HEK293 (cell line): ENCODE measurements around the gene STX5.
A peak's percentile ranks its signal among the peaks of the same experiment; 100 is the strongest.

Source experiments
- EGR2 ChIP-seq: fragments of 450-650 bp; formaldehyde crosslinking; IDR thresholded peaks from 2 replicates; pipeline ENCODE4 v1.5.1; 2016; ENCODE audit warnings: low read depth, missing biosample characterization, missing genetic modification characterization
- REST ChIP-seq: fragments of 450-650 bp; formaldehyde crosslinking; IDR thresholded peaks from 2 replicates; pipeline ENCODE4 v1.5.1; 2016; ENCODE audit warnings: missing biosample characterization, missing genetic modification characterization
- SP7 ChIP-seq: fragments of 450-650 bp; formaldehyde crosslinking; IDR thresholded peaks from 2 replicates; pipeline ENCODE4 v1.5.1; 2016; ENCODE audit warnings: missing biosample characterization, missing genetic modification characterization
- ZBTB10 ChIP-seq: fragments of 450-650 bp; formaldehyde crosslinking; IDR thresholded peaks from 2 replicates; pipeline ENCODE4 v1.5.1; 2016; ENCODE audit warnings: missing biosample characterization, missing genetic modification characterization
- ZEB2 ChIP-seq: fragments of 450-650 bp; formaldehyde crosslinking; IDR thresholded peaks from 2 replicates; pipeline ENCODE4 v1.5.1; 2016; ENCODE audit warnings: missing biosample characterization, missing genetic modification characterization
- ZNF148 ChIP-seq: fragments of 450-650 bp; formaldehyde crosslinking; IDR thresholded peaks from 2 replicates; pipeline ENCODE4 v1.5.0; 2017; ENCODE audit warnings: missing biosample characterization, missing genetic modification characterization, borderline replicate concordance
- ZNF2 ChIP-seq: fragments of 450-650 bp; formaldehyde crosslinking; IDR thresholded peaks from 2 replicates; pipeline ENCODE4 v1.5.1; 2016; ENCODE audit warnings: missing biosample characterization, missing genetic modification characterization
- ZNF211 ChIP-seq: fragments of 450-650 bp; formaldehyde crosslinking; IDR thresholded peaks from 2 replicates; pipeline ENCODE4 v1.5.1; 2016; ENCODE audit warnings: low read depth, missing biosample characterization, missing genetic modification characterization
- ZNF324 ChIP-seq: fragments of 450-650 bp; formaldehyde crosslinking; IDR thresholded peaks from 2 replicates; pipeline ENCODE4 v1.5.1; 2016; ENCODE audit warnings: missing biosample characterization, missing genetic modification characterization
- ZNF341 ChIP-seq: fragments of 450-650 bp; formaldehyde crosslinking; IDR thresholded peaks from 2 replicates; pipeline ENCODE4; 2016; ENCODE audit warnings: low read depth, missing biosample characterization, missing genetic modification characterization
- ZNF501 ChIP-seq: fragments of 450-650 bp; formaldehyde crosslinking; IDR thresholded peaks from 2 replicates; pipeline ENCODE4 v1.5.1; 2016; ENCODE audit warnings: missing biosample characterization, missing genetic modification characterization
- ZNF561 ChIP-seq: fragments of 450-650 bp; IDR thresholded peaks from 2 replicates; pipeline ENCODE4 v1.5.1; 2018; ENCODE audit warnings: missing biosample characterization, missing genetic modification characterization, borderline replicate concordance
- ZNF580 ChIP-seq: fragments of 450-650 bp; formaldehyde crosslinking; IDR thresholded peaks from 2 replicates; pipeline ENCODE4 v1.5.1; 2016; ENCODE audit warnings: missing biosample characterization, missing genetic modification characterization
- ZNF639 ChIP-seq: fragments of 450-650 bp; formaldehyde crosslinking; IDR thresholded peaks from 2 replicates; pipeline ENCODE4 v1.5.1; 2016; ENCODE audit warnings: missing biosample characterization, missing genetic modification characterization
- TF ChIP-seq, protein P1 (sequence below): fragments of 450-650 bp; IDR thresholded peaks from 2 replicates; pipeline ENCODE4 v1.5.1; 2018; ENCODE audit warnings: missing biosample characterization, missing genetic modification characterization
- TF ChIP-seq, protein P2 (sequence below): fragments of 450-650 bp; formaldehyde crosslinking; IDR thresholded peaks from 2 replicates; pipeline ENCODE4 v1.5.1; 2016; ENCODE audit warnings: missing biosample characterization, missing genetic modification characterization
- TF ChIP-seq, protein P3 (sequence below): fragments of 450-650 bp; formaldehyde crosslinking; IDR thresholded peaks from 2 replicates; pipeline ENCODE4 v1.5.1; 2017; ENCODE audit warnings: missing biosample characterization, missing genetic modification characterization
- TF ChIP-seq, protein P4 (sequence below): fragments of 450-650 bp; formaldehyde crosslinking; IDR thresholded peaks from 2 replicates; pipeline ENCODE4 v1.5.1; 2016; ENCODE audit warnings: missing biosample characterization, missing genetic modification characterization

Gene STX5

GRCh38 chr11:62771144-62772021 is 60.5 kb downstream of the STX5 start, which contains the start of gene TAF6L (continued):
- peak; percentile 70 for TF ChIP-seq ZNF580 (tag by site-specific recombination)
- TF ChIP-seq, protein P1, sequence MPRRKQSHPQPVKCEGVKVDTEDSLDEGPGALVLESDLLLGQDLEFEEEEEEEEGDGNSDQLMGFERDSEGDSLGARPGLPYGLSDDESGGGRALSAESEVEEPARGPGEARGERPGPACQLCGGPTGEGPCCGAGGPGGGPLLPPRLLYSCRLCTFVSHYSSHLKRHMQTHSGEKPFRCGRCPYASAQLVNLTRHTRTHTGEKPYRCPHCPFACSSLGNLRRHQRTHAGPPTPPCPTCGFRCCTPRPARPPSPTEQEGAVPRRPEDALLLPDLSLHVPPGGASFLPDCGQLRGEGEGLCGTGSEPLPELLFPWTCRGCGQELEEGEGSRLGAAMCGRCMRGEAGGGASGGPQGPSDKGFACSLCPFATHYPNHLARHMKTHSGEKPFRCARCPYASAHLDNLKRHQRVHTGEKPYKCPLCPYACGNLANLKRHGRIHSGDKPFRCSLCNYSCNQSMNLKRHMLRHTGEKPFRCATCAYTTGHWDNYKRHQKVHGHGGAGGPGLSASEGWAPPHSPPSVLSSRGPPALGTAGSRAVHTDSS (tag by site-specific recombination), result peak; percentile 38; the same call in 1 of the 2 replicates
- peak; percentile 88 for TF ChIP-seq EGR2 (tag by site-specific recombination)
- peak; percentile 70; the same call in 1 of the 2 replicates for TF ChIP-seq SP7
- TF ChIP-seq ZNF341 (tag by site-specific recombination), result peak; percentile 51; the same call in 1 of the 2 replicates
- TF ChIP-seq ZNF324 (tag by site-specific recombination), result peak; percentile 53; the same call in 1 of the 2 replicates
- no peak for TF ChIP-seq ZNF211
- TF ChIP-seq ZNF639 (tag by site-specific recombination), result no peak
- TF ChIP-seq ZEB2, result peak; percentile 70; the same call in 1 of the 2 replicates
- TF ChIP-seq ZNF501 (tag by site-specific recombination), result peak; percentile 41; the same call in 1 of the 2 replicates
- TF ChIP-seq, protein P2, sequence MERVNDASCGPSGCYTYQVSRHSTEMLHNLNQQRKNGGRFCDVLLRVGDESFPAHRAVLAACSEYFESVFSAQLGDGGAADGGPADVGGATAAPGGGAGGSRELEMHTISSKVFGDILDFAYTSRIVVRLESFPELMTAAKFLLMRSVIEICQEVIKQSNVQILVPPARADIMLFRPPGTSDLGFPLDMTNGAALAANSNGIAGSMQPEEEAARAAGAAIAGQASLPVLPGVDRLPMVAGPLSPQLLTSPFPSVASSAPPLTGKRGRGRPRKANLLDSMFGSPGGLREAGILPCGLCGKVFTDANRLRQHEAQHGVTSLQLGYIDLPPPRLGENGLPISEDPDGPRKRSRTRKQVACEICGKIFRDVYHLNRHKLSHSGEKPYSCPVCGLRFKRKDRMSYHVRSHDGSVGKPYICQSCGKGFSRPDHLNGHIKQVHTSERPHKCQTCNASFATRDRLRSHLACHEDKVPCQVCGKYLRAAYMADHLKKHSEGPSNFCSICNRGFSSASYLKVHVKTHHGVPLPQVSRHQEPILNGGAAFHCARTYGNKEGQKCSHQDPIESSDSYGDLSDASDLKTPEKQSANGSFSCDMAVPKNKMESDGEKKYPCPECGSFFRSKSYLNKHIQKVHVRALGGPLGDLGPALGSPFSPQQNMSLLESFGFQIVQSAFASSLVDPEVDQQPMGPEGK, result peak; percentile 99
- TF ChIP-seq ZNF561 (tag by site-specific recombination), result no peak
- TF ChIP-seq, protein P3, sequence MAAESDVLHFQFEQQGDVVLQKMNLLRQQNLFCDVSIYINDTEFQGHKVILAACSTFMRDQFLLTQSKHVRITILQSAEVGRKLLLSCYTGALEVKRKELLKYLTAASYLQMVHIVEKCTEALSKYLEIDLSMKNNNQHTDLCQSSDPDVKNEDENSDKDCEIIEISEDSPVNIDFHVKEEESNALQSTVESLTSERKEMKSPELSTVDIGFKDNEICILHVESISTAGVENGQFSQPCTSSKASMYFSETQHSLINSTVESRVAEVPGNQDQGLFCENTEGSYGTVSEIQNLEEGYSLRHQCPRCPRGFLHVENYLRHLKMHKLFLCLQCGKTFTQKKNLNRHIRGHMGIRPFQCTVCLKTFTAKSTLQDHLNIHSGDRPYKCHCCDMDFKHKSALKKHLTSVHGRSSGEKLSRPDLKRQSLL (tag by site-specific recombination), result no peak
- peak; percentile 94 for TF ChIP-seq ZBTB10
- peak; percentile 41; the same call in 1 of the 2 replicates for TF ChIP-seq ZNF2
- TF ChIP-seq, protein P4, sequence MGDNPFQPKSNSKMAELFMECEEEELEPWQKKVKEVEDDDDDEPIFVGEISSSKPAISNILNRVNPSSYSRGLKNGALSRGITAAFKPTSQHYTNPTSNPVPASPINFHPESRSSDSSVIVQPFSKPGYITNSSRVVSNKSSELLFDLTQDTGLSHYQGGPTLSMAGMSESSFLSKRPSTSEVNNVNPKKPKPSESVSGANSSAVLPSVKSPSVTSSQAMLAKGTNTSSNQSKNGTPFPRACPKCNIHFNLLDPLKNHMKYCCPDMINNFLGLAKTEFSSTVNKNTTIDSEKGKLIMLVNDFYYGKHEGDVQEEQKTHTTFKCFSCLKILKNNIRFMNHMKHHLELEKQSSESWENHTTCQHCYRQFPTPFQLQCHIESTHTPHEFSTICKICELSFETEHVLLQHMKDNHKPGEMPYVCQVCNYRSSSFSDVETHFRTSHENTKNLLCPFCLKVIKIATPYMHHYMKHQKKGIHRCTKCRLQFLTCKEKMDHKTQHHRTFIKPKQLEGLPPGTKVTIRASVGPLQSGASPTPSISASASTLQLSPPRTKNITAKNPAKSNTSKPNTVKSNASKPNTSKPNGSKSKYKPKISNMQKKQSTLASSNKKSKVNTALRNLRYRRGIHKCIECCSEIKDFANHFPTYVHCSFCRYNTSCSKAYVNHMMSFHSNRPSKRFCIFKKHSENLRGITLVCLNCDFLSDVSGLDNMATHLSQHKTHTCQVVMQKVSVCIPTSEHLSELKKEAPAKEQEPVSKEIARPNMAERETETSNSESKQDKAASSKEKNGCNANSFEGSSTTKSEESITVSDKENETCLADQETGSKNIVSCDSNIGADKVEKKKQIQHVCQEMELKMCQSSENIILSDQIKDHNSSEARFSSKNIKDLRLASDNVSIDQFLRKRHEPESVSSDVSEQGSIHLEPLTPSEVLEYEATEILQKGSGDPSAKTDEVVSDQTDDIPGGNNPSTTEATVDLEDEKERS (tag by site-specific recombination), result no peak
- TF ChIP-seq ZNF148 (tag by site-specific recombination), result no peak
- TF ChIP-seq REST (tag by site-specific recombination), result no peak
